NT2/D1 (cell line): ENCODE measurements around the gene COA8.

ENCODE experiments used
- DNase-seq: peaks from one replicate; pipeline ENCODE4 v3.0.0-alpha.2; 2011; ENCODE audit warnings: low read depth, low spot score
- H3K27me3 ChIP-seq: 2 replicates; pipeline ENCODE4 v1.6.0; 2011; ENCODE audit warnings: mild to moderate bottlenecking; ENCODE audit not compliant: insufficient read length, insufficient read depth
- H3K36me3 ChIP-seq: 2 replicates; pipeline ENCODE4 v1.6.1; 2011; ENCODE audit warnings: mild to moderate bottlenecking, low read length, mixed read lengths; ENCODE audit not compliant: insufficient read depth, insufficient read length
- H3K4me1 ChIP-seq: 2 replicates; pipeline ENCODE4 v1.5.1; 2011; ENCODE audit not compliant: insufficient read depth, insufficient read length
- H3K4me3 ChIP-seq: 2 replicates; pipeline ENCODE4 v1.5.1; 2011; ENCODE audit warnings: low read depth; ENCODE audit not compliant: insufficient read length
- H3K9ac ChIP-seq: 2 replicates; pipeline ENCODE4 v1.6.0; 2011; ENCODE audit warnings: low read depth; ENCODE audit not compliant: insufficient read length
- H3K9me3 ChIP-seq: 2 replicates; pipeline ENCODE4 v1.5.1; 2011; ENCODE audit warnings: mild to moderate bottlenecking, low read length; ENCODE audit not compliant: insufficient read depth
- SUZ12 ChIP-seq: IDR thresholded peaks from 2 replicates; pipeline ENCODE4 v1.6.1; 2011; ENCODE audit not compliant: insufficient read length, insufficient read depth; ENCODE audit errors: extremely low read depth
- YY1 ChIP-seq: IDR thresholded peaks from 2 replicates; pipeline ENCODE4 v1.6.1; 2011; ENCODE audit not compliant: insufficient read length, insufficient read depth
- ZNF274 ChIP-seq: IDR thresholded peaks from 2 replicates; pipeline ENCODE4 v1.6.1; 2011; ENCODE audit warnings: mild to moderate bottlenecking, low read depth, low read length

Gene COA8

GRCh38 chr14:103628221-103628683, 65.5 kb downstream of the COA8 start:
- H3K36me3 ChIP-seq = peaks cover 8% of the 10 kb centered on the region
- H3K9me3 ChIP-seq = no peaks in the 10 kb centered on the region
- peak overlapping the region; percentile 82 for H3K4me3 ChIP-seq
- DNase-seq = no peak
- H3K4me1 ChIP-seq = peaks cover 16% of the 10 kb centered on the region
- TF ChIP-seq SUZ12 (no peak), ZNF274 (no peak), YY1 (no peak)
- no peaks in the 10 kb centered on the region for H3K27me3 ChIP-seq
- peak overlapping the region; percentile 92 for H3K9ac ChIP-seq

- Histone ChIP-seq H3K4me1 (peaks cover 16% of the 10 kb centered on the region), H3K27me3 (no peaks in the 10 kb centered on the region), H3K9ac (peak within 1 kb of the TSS; percentile 92), H3K4me3 (peak within 1 kb of the TSS; percentile 82), H3K36me3 (peaks cover 12% of the 10 kb centered on the region), H3K9me3 (no peaks in the 10 kb centered on the region)
- DNase-seq = no peak
- TF ChIP-seq SUZ12 = no peak
- TF ChIP-seq YY1 = peak; percentile 31
- TF ChIP-seq ZNF274 = no peak
These were observed 66.1 kb downstream of the COA8 start, which contains the start of gene KLC1 for GRCh38 chr14:103628684-103629502. Gene KLC1 (plus strand): TSS chr14:103629211. CDS start chr14:103654565, 25,354 bp downstream.

- Histone ChIP-seq H3K27me3 (no peaks in the 10 kb centered on the region), H3K9me3 (no peaks in the 10 kb centered on the region), H3K9ac (peak overlapping the region; percentile 92), H3K4me3 (peak overlapping the region; percentile 82), H3K4me1 (peaks cover 16% of the 10 kb centered on the region), H3K36me3 (peaks cover 17% of the 10 kb centered on the region)
- no peak for DNase-seq
- TF ChIP-seq SUZ12 (no peak), ZNF274 (no peak), YY1 (no peak)
These were observed 66.9 kb downstream of the COA8 start for GRCh38 chr14:103629503-103630121.

GRCh38 chr14:103630364-103631108, 67.8 kb downstream of the COA8 start:
- no peak for DNase-seq
- Histone ChIP-seq H3K27me3 (no peaks in the 10 kb centered on the region), H3K36me3 (peaks cover 17% of the 10 kb centered on the region), H3K9me3 (no peaks in the 10 kb centered on the region), H3K4me1 (peaks cover 8% of the 10 kb centered on the region), H3K9ac (no peak overlapping the region), H3K4me3 (peak overlapping the region; percentile 82)
- no peak for TF ChIP-seq YY1
- TF ChIP-seq ZNF274 = no peak
- TF ChIP-seq SUZ12 = no peak

- Histone ChIP-seq H3K9me3 (no peaks in the 10 kb centered on the region), H3K9ac (no peak overlapping the region), H3K4me1 (no peaks in the 10 kb centered on the region), H3K4me3 (no peak overlapping the region), H3K27me3 (no peaks in the 10 kb centered on the region), H3K36me3 (peaks cover 22% of the 10 kb centered on the region)
- no peak for DNase-seq
- TF ChIP-seq YY1 = no peak
- no peak for TF ChIP-seq SUZ12
- no peak for TF ChIP-seq ZNF274
These were observed 70.6 kb downstream of the COA8 start for GRCh38 chr14:103633391-103633790.

- H3K4me3 ChIP-seq = no peak overlapping the region
- H3K9me3 ChIP-seq = no peaks in the 10 kb centered on the region
- no peak for TF ChIP-seq ZNF274
- TF ChIP-seq SUZ12 = no peak
- TF ChIP-seq YY1 = no peak
- DNase-seq = no peak
- H3K4me1 ChIP-seq = no peaks in the 10 kb centered on the region
- H3K27me3 ChIP-seq = no peaks in the 10 kb centered on the region
- H3K9ac ChIP-seq = no peak overlapping the region
- peaks cover 22% of the 10 kb centered on the region for H3K36me3 ChIP-seq
These were observed 71.4 kb downstream of the COA8 start for GRCh38 chr14:103634156-103634555.
